Gastroesophageal sphincter (tissue), 4 donors: ENCODE data around the gene ENO2. TPM values are rescaled to one million over a fixed set of nuclear protein-coding genes. Genes with fewer than 3 reads are reported as not detected.

Experiments
- ATAC-seq: fragments of 150-250 bp; one replicate; pipeline ENCODE4 v1.9.1; 2016; ENCODE audit warnings: mild to moderate bottlenecking, moderate library complexity
- H3K27ac ChIP-seq, 4 donors: fragments of 200-600 bp; sonication (generic) in 3 of 4; 1 replicate in 3 of 4; 2 replicates in 1 of 4; pipeline ENCODE4 v1.5.1; 2016 to 2019
- H3K27me3 ChIP-seq: fragments of 200-600 bp; sonication (generic); one replicate; pipeline ENCODE4 v1.5.1; 2019
- H3K36me3 ChIP-seq, 2 donors: fragments of 200-600 bp; sonication (generic); one replicate each; pipeline ENCODE4 v1.5.1; 2019; ENCODE audit warnings: control low read depth in 1 of 2
- H3K4me1 ChIP-seq, 3 donors: fragments of 200-600 bp; sonication (generic); 1 replicate in 2 of 3; 2 replicates in 1 of 3; pipeline ENCODE4 v1.5.1; 2016 to 2019; ENCODE audit warnings: control low read depth in 2 of 3
- H3K4me3 ChIP-seq, 2 donors: fragments of 200-600 bp; sonication (generic); one replicate each; pipeline ENCODE4 v1.5.1; 2019; ENCODE audit warnings: mild to moderate bottlenecking in 1 of 2, moderate library complexity in 1 of 2
- H3K9me3 ChIP-seq, 3 donors: fragments of 200-600 bp; sonication (generic); one replicate each; pipeline ENCODE4 v1.5.1; 2017 to 2019; ENCODE audit warnings: control low read depth in 2 of 3
- EP300 ChIP-seq: sonication (generic); formaldehyde crosslinking; IDR thresholded peaks from one replicate; pipeline ENCODE4 v1.6.1; 2017; ENCODE audit warnings: antibody characterized with exemption, mild to moderate bottlenecking
- POLR2A ChIP-seq, 2 donors: fragments of 450-650 bp; IDR thresholded peaks; one replicate each; pipeline ENCODE4 v1.6.1; 2017; ENCODE audit warnings: antibody characterized with exemption in 2 of 2, mild to moderate bottlenecking in 2 of 2, moderate library complexity in 1 of 2
- POLR2AphosphoS5 ChIP-seq: sonication (generic); formaldehyde crosslinking; IDR thresholded peaks from one replicate; pipeline ENCODE4 v1.6.1; 2017; ENCODE audit warnings: antibody characterized with exemption
- WGBS, 2 donors: methylation state at CpG; one replicate each; pipeline ENCODE4 v1.1.5; 2018; ENCODE audit warnings: low coverage in 1 of 2; 5-methylcytosine and 5-hydroxymethylcytosine counted together
- total RNA-seq, 4 donors: library from RNA; depleted of rRNA; stranded (reverse); fragments of >200 nt; gene quantifications; one replicate each; pipeline ENCODE4 v1.1.0, GENCODE V29; 2016
- TF ChIP-seq, protein P1 (sequence below), 4 experiments: fragments of 200-600 bp in 2 of 4; fragments of 450-650 bp in 2 of 4; sonication (generic) in 1 of 4; IDR thresholded peaks; one replicate each; pipeline ENCODE4 v1.5.1; 2017 to 2019; ENCODE audit warnings: antibody characterized with exemption in 4 of 4, mild to moderate bottlenecking in 2 of 4, moderate library complexity in 2 of 4

Gene ENO2
- total RNA-seq, 4 donors from 2014 or later, result 31.2 to 68.2 (median 43.5) TPM

DNA sequence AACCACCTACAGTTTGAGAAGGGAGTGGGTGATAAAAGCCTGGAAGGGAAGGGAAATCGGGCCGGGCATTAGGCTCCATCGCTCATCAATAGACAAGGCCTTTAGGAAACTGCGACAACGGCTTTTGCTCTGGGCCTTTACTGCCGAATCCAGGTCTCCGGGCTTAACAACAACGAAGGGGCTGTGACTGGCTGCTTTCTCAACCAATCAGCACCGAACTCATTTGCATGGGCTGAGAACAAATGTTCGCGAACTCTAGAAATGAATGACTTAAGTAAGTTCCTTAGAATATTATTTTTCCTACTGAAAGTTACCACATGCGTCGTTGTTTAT lies 29.0 kb downstream of the ENO2 start:
- Histone ChIP-seq H3K4me1 (peaks cover 0 to 80% (median 26%) of the 10 kb centered on the region in 3 donors), H3K27ac (peak overlapping the region; percentile 90 to 96 (median 94)), H3K36me3 (peaks cover 0 to 59% of the 10 kb centered on the region in 2 donors), H3K27me3 (no peaks in the 10 kb centered on the region), H3K4me3 (peak overlapping the region; percentile 64 to 74), H3K9me3 (no peaks in the 10 kb centered on the region)
- TF ChIP-seq, protein P1, sequence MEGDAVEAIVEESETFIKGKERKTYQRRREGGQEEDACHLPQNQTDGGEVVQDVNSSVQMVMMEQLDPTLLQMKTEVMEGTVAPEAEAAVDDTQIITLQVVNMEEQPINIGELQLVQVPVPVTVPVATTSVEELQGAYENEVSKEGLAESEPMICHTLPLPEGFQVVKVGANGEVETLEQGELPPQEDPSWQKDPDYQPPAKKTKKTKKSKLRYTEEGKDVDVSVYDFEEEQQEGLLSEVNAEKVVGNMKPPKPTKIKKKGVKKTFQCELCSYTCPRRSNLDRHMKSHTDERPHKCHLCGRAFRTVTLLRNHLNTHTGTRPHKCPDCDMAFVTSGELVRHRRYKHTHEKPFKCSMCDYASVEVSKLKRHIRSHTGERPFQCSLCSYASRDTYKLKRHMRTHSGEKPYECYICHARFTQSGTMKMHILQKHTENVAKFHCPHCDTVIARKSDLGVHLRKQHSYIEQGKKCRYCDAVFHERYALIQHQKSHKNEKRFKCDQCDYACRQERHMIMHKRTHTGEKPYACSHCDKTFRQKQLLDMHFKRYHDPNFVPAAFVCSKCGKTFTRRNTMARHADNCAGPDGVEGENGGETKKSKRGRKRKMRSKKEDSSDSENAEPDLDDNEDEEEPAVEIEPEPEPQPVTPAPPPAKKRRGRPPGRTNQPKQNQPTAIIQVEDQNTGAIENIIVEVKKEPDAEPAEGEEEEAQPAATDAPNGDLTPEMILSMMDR (IDR thresholded peaks at IDR 0.05), result no peak
- TF ChIP-seq POLR2AphosphoS5 (no peak), EP300 (no peak), POLR2A (IDR thresholded peaks at IDR 0.05) (no peak)
- peak; percentile 76 for ATAC-seq
- WGBS, 2 donors, result 0 to 1% methylated on average over 11 to 13 of the region's 13 CpGs

DNA sequence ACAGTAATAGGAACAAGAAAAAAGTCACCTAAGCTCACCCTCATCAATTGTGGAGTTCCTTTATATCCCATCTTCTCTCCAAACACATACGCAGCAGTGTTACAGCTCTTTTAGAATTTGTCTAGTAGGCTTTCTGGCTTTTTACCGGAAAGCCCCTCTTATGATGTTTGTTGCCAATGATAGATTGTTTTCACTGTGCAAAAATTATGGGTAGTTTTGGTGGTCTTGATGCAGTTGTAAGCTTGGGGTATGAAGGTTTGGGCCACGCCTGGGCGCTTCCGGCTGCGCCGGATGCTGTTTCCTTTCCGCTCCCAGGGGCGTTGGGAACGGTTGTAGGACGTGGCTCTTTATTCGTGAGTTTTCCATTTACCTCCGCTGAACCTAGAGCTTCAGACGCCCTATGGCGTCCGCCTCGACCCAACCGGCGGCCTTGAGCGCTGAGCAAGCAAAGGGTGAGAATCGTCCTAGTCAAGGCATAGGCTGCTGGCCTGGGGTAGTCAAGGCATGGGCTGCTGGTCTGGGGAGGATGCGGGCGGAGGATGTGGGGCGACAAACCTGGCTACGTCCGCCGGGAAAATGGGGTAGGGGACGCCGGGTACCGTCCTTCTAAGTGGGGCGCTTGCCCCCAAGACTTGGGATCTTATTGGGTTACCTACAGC lies 29.5 kb downstream of the ENO2 start, which contains the start of the genes C12orf57 and RNU7-1:
Gene C12orf57 (plus strand): TSS at position 301 of the 659 bp plus-strand sequence. CDS start 100 bp downstream, at position 401.
Gene RNU7-1 (plus strand): TSS at position 95 of the 659 bp plus-strand sequence.
- Histone ChIP-seq H3K4me1 (peaks cover 0 to 75% (median 21%) of the 10 kb centered on the region in 3 donors), H3K27me3 (no peaks in the 10 kb centered on the region), H3K9me3 (no peaks in the 10 kb centered on the region), H3K36me3 (peaks cover 0 to 58% of the 10 kb centered on the region in 2 donors), H3K4me3 (peak within 1 kb of the TSS; percentile 64 to 74), H3K27ac (peak within 1 kb of the TSS; percentile 90 to 96 (median 94))
- WGBS, 2 donors, result 0 to 6% methylated on average over 11 to 18 of the region's 31 CpGs
- TF ChIP-seq POLR2A (IDR thresholded peaks at IDR 0.05) (peak; percentile 95 to 98), EP300 (no peak), POLR2AphosphoS5 (peak; percentile 99)
- TF ChIP-seq, protein P1 (IDR thresholded peaks at IDR 0.05), result no peak
- ATAC-seq, result peak; percentile 72

DNA sequence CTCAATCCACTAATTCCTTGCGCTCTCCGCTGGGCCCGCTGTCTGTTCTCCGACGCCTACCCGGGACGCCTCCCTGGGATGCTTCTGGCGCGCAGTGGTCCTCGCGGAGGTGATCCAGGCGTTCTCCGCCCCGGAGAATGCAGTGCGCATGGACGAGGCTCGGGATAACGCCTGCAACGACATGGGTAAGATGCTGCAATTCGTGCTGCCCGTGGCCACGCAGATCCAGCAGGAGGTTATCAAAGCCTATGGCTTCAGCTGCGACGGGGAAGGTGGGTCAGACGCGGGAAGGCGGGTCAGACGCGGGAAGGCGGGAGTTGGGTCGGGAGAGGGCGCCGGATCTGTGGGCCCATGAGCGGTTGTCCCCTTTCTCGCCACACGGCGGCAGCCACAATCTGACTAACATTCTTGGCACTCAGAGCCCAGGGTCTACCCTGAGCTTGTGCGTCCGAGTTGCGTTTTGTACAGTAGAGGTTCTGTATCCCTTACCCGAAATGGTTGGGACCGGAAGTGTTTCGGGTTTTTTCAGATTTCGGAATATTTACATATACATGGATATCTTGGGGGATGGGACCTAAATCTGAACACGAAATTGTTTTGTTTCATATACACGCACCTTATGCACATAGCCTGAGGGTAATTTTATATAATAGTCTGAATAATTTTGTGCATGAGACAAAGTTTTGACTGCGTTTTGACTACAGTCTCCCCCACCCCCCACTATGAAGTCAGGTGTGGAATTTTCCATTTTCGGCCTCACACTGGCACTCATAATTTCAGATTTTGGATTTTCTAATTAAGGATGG lies 30.2 kb downstream of the ENO2 start:
- 5 to 6% methylated on average over 7 to 8 of the region's 48 CpGs for WGBS, 2 donors
- Histone ChIP-seq H3K36me3 (peaks cover 0 to 50% of the 10 kb centered on the region in 2 donors), H3K4me1 (peaks cover 0 to 68% (median 18%) of the 10 kb centered on the region in 3 donors), H3K9me3 (no peaks in the 10 kb centered on the region), H3K27me3 (no peaks in the 10 kb centered on the region), H3K27ac (peak overlapping the region; percentile 90 to 96 (median 94)), H3K4me3 (peak overlapping the region; percentile 64 to 74)
- TF ChIP-seq, protein P1 (IDR thresholded peaks at IDR 0.05), result peak in 3 of 4 experiments; percentile 89 to 97 (median 96)
- TF ChIP-seq EP300, result no peak
- TF ChIP-seq POLR2A (IDR thresholded peaks at IDR 0.05), result peak in 1 of 2 donors; percentile 6
- peak; percentile 81 for TF ChIP-seq POLR2AphosphoS5
- peak; percentile 79 for ATAC-seq

DNA sequence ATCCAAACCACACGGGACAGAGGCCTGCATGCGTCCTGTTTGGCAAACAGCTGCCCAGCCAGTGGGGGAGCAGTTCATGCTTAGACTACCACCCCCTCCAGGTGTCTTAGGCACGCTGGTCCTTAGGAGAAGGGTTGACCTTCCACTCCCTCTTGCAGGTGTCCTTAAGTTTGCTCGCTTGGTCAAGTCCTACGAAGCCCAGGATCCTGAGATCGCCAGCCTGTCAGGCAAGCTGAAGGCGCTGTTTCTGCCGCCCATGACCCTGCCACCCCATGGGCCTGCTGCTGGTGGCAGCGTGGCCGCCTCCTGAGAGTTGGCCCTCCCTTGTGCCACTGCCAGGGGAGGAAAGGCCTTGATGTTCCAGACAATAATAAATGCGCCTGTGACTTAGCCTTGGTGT lies 31.2 kb downstream of the ENO2 start:
- Histone ChIP-seq H3K36me3 (peaks cover 0 to 40% of the 10 kb centered on the region in 2 donors), H3K4me1 (peaks cover 0 to 57% (median 18%) of the 10 kb centered on the region in 3 donors), H3K27me3 (no peaks in the 10 kb centered on the region), H3K27ac (peak overlapping the region in 3 of 4 donors; percentile 94 to 96 (median 95)), H3K4me3 (no peak overlapping the region), H3K9me3 (no peaks in the 10 kb centered on the region)
- no peak for ATAC-seq
- 73% methylated on average over 5 of the region's 11 CpGs; no CpG with 5 or more reads in 1 of the 2 donors for WGBS, 2 donors
- TF ChIP-seq POLR2AphosphoS5, result no peak
- no peak for TF ChIP-seq POLR2A (IDR thresholded peaks at IDR 0.05)
- TF ChIP-seq EP300, result no peak
- TF ChIP-seq, protein P1 (IDR thresholded peaks at IDR 0.05), result no peak
